ENCODE data around the gene SCAMP3. TPM values are rescaled to one million over a fixed set of nuclear protein-coding genes. Genes with fewer than 3 reads are reported as not detected.

Gene SCAMP3
- total RNA-seq: 25.5 and 63.8 TPM in 2 replicates

DNA sequence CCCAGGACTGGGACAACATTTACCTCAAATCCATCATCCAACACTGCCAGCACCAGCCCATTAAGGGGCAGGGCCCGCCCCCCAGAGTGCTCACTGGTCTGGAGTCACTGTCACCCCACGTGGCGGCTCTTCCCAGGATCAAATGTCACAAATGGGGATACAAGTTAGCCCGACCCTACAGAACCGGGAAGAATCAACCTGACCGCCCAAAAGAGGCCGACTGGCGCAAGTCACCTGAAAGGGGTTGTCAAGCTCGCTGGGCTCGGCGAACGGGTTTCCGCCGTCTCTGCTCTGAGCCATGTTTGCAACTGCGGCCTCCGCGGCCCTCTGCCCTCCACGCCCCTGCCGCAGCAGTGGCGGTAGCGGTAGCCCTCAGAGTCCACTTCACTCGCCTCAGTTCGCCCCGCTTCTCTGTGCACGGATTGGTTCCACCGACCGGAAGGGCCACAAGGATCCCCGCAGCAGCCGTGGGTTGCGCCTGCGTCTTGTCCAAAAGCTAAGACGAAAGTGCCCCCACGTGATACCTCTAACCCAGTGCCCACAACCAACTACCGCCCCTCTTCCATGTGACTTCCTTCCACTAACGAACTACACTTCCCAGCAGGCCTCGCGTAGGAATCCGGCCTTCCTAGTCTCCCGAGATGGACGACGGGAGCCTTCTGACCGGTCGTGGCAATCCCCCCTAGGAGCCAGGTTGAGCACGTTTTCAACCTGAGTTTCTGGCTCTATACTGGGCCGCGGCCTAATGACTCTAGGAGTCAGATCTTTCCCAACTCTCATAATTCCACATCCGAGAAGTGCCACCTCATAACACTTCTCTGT, at the start of gene SCAMP3:
TSS of gene SCAMP3 (minus strand) at position 509 of the 822 bp plus-strand sequence. CDS start at position 300, 209 bp downstream.

DNA sequence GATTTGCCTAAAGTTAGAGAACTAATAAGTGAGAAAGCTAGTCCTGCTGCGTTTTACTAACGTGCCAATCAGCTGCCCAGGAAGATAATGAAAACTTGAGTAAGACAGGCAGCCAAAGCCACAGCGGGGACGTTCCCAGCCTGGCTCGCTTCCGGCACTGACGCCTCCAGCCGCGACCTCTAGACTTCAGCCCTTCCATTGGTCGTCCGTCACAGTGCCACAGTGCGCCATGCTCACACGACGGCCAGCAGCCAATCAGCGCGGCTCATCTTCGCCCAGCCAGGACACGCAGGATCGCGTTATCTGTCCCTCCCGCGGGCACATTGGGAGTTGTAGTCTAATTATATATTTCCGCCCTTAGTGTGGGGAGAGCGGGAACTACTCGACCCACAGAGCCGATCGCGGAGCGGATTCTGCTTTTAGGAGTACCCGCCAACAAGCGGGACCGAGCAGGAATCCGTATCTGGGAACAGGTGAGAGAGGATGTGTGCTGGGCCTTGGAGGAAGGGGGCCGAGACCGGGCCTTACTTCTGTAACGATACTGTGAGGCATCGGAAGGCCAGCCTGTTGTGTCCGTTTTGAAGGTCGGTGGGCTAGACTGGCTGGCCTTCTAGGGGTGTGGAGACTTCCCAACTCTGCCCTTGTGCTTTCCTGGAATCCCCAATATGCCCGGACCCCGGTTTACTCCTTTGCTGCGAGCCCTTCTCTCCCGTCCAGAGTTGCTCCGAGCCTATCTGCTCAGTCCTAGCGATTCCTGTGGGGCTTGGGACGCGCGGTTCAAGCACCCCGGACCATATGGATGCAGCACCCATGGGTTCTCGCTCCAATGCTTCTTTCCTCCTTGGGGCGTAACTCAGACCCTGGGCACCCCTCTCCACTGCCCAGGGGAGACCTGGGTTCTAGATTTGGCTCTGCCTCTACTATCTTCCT, 46.6 kb upstream of the SCAMP3 start, which contains the start of gene FDPS:
TSS of gene FDPS (plus strand) at position 374 of the 930 bp plus-strand sequence. CDS start 924 bp downstream, outside the sequence.

DNA sequence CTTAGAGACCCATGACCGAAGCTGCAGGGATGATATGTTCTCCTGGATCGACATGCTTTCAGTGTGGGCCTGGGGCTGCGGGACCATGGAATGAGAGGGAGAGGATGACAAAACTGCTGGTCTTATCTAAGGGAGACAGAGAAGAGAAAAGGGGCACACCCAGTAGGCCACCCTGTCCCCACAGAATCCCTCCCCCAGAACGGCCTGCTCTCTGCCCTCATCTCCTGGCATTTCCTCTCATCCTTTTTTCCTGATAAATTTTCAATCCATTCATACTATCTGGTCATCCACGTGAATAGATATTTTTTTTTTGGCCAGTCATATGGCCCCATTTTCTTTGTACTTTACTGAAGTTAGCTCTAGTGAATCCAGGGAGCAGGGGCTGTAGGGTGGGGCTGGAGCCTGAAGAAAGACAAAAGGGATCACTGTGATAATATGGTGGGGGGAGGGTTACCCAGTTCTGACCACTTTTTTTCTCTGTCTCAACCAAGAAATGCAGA, 39.2 kb upstream of the SCAMP3 start, which contains the start of gene PKLR:
TSS of gene PKLR (minus strand) at position 97 of the 500 bp plus-strand sequence. CDS start at position 54, 43 bp downstream.

DNA sequence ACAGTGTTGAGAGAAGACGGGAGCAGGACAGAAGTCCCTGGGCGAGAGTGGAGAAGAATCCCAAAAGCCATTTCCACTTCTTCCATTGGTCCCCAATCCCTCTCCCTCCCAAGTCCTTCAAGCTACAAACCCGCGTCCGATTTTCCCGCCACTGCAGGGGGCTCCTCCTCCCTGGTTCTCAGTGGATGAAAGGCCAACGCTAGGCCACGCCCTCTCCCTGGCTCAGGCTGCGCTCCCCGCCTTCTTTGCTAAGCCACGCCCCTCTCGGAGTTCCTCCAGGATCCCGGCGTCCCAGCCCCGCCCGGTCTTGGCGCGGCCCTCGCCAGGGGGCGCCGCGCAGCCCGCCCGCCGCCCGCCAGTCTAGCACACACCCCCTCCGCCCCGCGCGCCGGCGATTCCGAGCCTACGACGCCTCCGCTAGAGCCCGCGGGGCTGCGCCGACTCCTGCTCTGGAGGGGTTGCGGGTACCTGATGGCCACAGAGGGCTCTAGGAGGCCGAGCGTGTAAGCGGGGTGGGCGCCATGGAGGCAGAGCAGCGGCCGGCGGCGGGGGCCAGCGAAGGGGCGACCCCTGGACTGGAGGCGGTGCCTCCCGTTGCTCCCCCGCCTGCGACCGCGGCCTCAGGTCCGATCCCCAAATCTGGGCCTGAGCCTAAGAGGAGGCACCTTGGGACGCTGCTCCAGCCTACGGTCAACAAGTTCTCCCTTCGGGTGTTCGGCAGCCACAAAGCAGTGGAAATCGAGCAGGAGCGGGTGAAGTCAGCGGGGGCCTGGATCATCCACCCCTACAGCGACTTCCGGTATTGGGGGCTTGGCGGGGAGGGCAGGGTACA, 15.1 kb upstream of the SCAMP3 start, which contains the start of gene HCN3:
TSS of gene HCN3 (plus strand) at position 394 of the 832 bp plus-strand sequence. CDS start at position 522, 128 bp downstream.

DNA sequence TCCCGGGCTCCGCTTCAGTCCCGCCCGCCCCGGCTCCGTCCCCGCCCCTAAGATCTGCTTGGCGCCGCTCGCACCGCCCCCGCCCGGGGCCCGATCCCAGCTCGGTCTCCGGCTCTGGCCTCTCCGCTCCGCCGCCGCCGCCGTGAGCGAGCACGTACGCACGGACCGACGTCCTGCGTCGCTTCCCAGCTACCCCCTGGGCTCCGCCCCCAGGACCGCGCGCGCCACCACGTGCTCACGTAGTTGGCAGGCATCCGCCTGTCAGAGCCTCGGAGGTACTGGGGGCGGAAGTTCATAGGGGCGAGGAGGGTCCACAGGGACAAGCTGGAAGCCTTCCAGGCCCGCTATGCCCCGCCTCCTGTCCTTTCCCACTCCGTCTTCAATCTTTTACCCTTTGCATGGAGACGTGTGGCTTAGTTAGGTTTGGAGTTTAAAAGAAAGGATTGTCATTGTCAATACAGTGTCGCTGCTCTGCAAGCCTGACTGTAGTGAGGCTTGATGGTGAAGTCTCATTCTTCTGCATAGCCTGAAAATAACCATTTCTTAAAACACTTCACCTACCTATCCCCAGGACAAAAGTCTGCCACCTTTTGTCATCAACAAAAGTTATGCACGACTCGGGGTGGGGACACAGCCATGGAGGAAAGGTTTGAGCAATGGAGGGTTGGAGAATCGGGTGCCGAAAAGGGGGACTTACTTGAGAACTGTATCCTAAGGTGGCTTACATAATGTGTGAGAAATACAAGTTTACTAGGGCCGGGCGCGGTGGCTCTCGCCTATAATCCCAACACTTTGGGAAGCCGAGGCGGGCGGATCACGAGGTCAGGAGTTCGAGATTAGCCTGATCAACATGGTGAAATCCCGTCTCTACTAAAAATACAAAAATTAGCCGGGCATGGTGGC, 11.4 kb upstream of the SCAMP3 start, which contains the start of gene CLK2:
TSS of gene CLK2 (minus strand) at position 162 of the 903 bp plus-strand sequence. CDS start 2,527 bp downstream, outside the sequence.

DNA sequence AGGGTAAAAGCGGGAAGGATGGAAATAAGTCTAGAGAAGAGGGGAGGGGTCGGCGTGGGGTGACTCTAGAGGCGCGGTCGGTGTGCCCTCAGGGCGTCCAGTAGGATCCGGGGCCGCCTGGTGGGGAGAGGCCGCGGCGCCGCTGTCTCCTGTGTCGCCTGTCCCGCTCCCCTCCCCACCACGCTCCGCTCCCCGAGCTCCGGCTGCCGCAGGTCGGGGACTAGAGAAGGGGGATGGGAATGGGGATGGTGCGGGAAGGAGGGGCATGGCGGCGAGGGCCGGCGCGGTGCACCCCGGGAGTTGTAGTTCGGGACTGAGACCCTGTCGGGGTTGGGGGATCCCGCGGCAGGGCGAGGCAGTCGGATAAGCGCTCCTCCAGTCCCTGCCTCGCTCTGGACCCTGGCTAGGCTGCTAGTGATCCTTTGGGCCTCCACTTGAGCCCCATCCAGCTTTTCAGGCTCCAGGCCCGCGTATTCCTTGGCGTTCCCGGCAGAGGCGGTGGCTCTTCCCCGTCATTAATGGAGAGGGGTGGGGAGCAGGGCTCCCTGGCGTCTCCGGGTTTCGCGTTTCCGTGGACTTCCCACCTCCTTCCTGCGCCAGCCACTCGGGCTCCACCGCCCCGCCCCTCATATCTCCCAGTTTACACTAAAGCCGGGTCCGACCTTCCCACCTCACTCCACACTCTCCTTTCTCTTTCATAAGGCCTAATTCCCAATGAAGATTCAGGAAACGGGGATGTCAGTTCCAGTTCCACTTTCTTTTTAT, 6.7 kb downstream of the SCAMP3 start, which contains the start of gene ENTREP3:
TSS of gene ENTREP3 (minus strand) at position 241 of the 765 bp plus-strand sequence. CDS start 606 bp downstream, outside the sequence.

DNA sequence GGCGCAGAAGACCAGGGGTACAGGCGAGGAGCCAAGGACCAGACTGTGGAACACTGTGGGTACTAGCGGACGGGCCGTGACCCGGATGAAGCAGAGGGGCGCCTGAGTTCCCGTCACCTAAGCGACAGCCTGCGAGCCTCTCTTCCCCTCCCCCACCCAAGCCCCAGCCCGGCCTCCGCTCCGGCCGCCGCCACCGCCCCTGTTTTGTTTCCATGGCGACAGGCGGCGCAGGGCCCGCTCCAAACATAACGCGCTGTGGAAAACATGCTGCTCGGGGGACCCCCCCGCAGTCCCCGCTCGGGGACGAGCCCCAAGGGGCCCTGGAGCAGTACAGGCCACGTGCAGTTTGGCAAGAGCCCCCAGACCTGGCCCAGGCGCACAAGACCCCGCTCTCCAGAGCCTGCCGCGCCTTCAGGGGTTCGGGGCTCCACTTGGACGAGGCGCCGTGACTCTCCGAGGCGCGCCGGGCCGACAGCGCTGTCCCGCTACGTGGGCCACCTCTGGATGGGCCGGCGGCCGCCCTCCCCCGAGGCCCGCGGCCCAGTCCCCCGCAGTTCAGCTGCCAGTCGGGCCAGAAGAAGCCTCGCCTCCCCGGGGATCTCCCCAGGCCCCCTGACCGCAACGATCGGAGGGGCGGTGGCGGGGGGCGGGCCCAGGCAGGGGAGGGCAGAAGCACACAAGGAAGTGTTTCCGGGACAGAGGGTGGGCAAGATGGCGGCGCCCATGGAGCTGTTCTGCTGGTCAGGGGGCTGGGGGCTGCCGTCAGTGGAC, 53.4 kb downstream of the SCAMP3 start, which contains the start of gene MTX1:
TSS of gene MTX1 (plus strand) at position 155 of the 771 bp plus-strand sequence. CDS start at position 265, 110 bp downstream.

DNA sequence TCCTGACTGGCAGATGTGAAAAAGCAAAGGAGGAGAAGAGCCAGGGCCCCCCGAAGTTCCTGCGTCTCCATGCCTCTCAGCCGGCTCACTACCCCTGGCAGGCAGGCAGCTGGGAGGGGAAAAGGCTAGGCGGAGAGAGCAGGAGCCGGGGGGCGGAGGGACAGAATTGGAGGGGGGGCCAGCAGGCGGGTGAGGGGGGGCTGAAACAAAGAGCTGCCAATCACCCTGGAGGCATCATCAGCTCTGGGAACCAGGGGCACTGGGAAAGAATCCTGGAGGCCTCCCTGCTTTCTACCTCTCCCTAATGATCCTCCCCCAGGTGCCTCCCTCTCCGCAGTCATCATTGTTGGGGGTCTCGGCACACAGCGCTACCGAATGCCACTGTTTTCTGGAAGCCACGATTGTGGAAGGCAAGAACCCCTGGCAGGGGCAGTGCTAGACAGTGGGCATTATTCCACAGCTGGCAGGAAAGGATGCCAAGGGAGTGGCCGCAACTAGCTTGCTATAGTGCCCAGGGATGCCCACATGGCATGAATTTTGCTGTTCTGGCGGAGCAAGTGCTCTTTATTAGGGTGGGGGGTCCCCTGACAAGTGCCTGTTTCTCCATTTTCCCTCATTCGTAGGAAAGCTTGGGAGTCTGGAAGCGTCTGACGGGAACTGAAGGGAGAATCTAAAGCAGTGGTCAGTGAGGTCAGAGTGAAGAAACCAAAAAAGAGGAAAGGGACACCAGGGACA, 54.2 kb downstream of the SCAMP3 start, which contains the start of gene THBS3:
TSS of gene THBS3 (minus strand) at position 92 of the 735 bp plus-strand sequence. CDS start at position 71, 21 bp downstream.

Other genes with a start within 250 kb of the SCAMP3 start
- gene DCST2, start 228.6 kb downstream of the SCAMP3 start, total RNA-seq: 0.43 and 2.4 TPM in 2 replicates
- gene DCST1, start 228.5 kb downstream of the SCAMP3 start, total RNA-seq: 0.22 TPM in 1 of 2 replicates, not detected in the other
- gene ADAM15, start 211.0 kb downstream of the SCAMP3 start, total RNA-seq: 110 and 156 TPM in 2 replicates
- 7.9 and 10.2 TPM in 2 replicates for gene EFNA4, start 198.6 kb downstream of the SCAMP3 start, total RNA-seq
- gene EFNA3, start 183.5 kb downstream of the SCAMP3 start, total RNA-seq: 2.0 and 3.5 TPM in 2 replicates
- 18.8 and 59.3 TPM in 2 replicates for gene EFNA1, start 134.5 kb downstream of the SCAMP3 start, total RNA-seq
- 29.8 and 44.9 TPM in 2 replicates for gene SLC50A1, start 126.5 kb downstream of the SCAMP3 start, total RNA-seq
- 40.8 and 47.1 TPM in 2 replicates for gene DPM3, start 121.8 kb downstream of the SCAMP3 start, total RNA-seq
- 98.0 and 123 TPM in 2 replicates for gene KRTCAP2, start 89.1 kb downstream of the SCAMP3 start, total RNA-seq
- gene TRIM46, start 88.5 kb downstream of the SCAMP3 start, total RNA-seq: 1.5 and 1.6 TPM in 2 replicates
- gene THBS3, start 54.5 kb downstream of the SCAMP3 start, total RNA-seq: 226 and 607 TPM in 2 replicates
- 27.9 and 69.6 TPM in 2 replicates for gene MTX1, start 53.7 kb downstream of the SCAMP3 start, total RNA-seq
- gene ENTREP3, start 6.9 kb downstream of the SCAMP3 start, total RNA-seq: 9.0 and 10.7 TPM in 2 replicates
- 30.8 and 37.7 TPM in 2 replicates for gene CLK2, start 11.1 kb upstream of the SCAMP3 start, total RNA-seq
- gene HCN3, start 15.1 kb upstream of the SCAMP3 start, total RNA-seq: 2.2 and 4.7 TPM in 2 replicates
- under 0.01 TPM in 1 of 2 replicates, not detected in the other for gene PKLR, start 39.1 kb upstream of the SCAMP3 start, total RNA-seq
- gene FDPS, start 46.5 kb upstream of the SCAMP3 start, total RNA-seq: 63.2 and 157 TPM in 2 replicates
- gene RUSC1, start 58.5 kb upstream of the SCAMP3 start, total RNA-seq: 24.7 and 37.0 TPM in 2 replicates

Data from placental epithelial cell (primary cell).